Nephron progenitor cell (in vitro differentiated cells): ENCODE measurements around the gene ARHGAP26.

ENCODE experiments used
- DNase-seq: peaks from one replicate; pipeline ENCODE4 v3.0.0; 2021
- H3K27ac Mint-ChIP-seq: 2 replicates; pipeline ENCODE4 v1.8.0; 2021; ENCODE audit warnings: mild to moderate bottlenecking, moderate library complexity, mixed read lengths
- H3K27me3 Mint-ChIP-seq: 2 replicates; pipeline ENCODE4 v1.8.0; 2021; ENCODE audit warnings: mild to moderate bottlenecking, low read depth, mixed read lengths; ENCODE audit not compliant: poor library complexity
- H3K36me3 Mint-ChIP-seq: 2 replicates; pipeline ENCODE4 v1.8.0; 2021; ENCODE audit warnings: low read depth, mixed read lengths
- H3K4me1 Mint-ChIP-seq: 2 replicates; pipeline ENCODE4 v1.8.0; 2021; ENCODE audit warnings: mixed read lengths
- H3K4me3 Mint-ChIP-seq: 2 replicates; pipeline ENCODE4 v1.8.0; 2021; ENCODE audit warnings: mild to moderate bottlenecking, moderate library complexity, mixed read lengths
- H3K9me3 Mint-ChIP-seq: 2 replicates; pipeline ENCODE4 v1.8.0; 2021; ENCODE audit warnings: mild to moderate bottlenecking, moderate library complexity, mixed read lengths
- TF ChIP-seq, protein P1 (sequence below): fragments of 200-600 bp; sonication (generic); IDR thresholded peaks from 2 replicates; pipeline ENCODE4 v1.5.0; 2021; ENCODE audit warnings: antibody characterized with exemption

ARHGAP26 gene

DNA sequence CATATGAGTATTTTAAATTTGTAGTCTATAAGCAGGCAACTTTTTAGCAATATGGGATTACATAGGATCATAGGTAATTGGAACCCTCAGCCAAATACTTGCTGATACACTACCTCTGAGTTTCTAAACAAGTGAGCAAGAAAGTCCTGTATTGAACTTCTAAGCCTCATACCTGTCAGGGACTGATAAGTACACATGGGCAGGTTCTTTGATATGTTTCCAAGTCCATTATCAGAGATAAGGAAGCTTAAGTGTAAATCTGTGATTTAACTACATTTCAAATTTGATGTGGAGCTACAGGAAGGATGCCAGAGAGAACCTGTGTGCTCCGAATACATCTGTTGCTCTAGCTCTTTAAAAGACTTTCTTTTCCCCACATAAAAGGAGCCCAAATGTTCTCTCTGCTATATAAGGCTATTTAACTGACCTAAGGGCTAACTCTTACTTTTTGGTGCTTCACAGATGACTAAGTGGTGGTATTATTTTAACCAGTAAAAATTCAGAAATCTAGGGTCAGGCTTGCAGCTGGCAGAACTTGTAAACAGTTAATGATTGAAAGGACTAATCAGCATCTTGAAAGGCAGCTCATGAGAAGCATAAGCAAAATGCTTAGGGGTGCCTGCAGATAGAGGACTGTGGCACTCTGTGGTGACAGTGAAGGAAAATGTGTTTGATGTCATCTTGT lies 404.7 kb downstream of the ARHGAP26 start:
- Mint-ChIP-seq H3K9me3 (no peaks in the 10 kb centered on the region), H3K36me3 (no peaks in the 10 kb centered on the region), H3K4me3 (no peak overlapping the region), H3K27me3 (peaks cover 3% of the 10 kb centered on the region), H3K27ac (no peak overlapping the region), H3K4me1 (no peaks in the 10 kb centered on the region)
- DNase-seq, result no peak
- TF ChIP-seq, protein P1, sequence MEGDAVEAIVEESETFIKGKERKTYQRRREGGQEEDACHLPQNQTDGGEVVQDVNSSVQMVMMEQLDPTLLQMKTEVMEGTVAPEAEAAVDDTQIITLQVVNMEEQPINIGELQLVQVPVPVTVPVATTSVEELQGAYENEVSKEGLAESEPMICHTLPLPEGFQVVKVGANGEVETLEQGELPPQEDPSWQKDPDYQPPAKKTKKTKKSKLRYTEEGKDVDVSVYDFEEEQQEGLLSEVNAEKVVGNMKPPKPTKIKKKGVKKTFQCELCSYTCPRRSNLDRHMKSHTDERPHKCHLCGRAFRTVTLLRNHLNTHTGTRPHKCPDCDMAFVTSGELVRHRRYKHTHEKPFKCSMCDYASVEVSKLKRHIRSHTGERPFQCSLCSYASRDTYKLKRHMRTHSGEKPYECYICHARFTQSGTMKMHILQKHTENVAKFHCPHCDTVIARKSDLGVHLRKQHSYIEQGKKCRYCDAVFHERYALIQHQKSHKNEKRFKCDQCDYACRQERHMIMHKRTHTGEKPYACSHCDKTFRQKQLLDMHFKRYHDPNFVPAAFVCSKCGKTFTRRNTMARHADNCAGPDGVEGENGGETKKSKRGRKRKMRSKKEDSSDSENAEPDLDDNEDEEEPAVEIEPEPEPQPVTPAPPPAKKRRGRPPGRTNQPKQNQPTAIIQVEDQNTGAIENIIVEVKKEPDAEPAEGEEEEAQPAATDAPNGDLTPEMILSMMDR, result no peak

DNA sequence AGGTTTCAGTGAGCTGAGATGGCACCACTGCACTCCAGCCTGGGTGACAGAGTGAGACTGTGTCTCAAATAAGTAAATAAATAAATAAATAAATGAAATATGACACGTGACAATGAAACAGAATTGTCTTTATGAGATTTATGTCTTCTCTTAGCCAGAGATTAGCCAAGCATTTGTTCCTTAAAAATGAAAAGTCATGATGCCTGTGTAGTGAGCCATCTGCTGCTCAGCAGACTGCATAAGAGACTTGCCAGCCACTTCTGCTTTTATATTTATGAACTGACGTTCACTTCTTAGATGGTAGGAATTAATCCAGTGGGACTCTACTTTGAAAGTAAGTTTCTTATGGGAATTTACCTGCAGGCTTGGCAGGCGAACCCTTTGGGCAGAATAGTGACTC lies 405.9 kb downstream of the ARHGAP26 start:
- H3K27ac Mint-ChIP-seq, result peak overlapping the region; percentile 39
- H3K36me3 Mint-ChIP-seq, result no peaks in the 10 kb centered on the region
- no peak for DNase-seq
- TF ChIP-seq, protein P1, result no peak
- H3K9me3 Mint-ChIP-seq, result no peaks in the 10 kb centered on the region
- no peak overlapping the region for H3K4me3 Mint-ChIP-seq
- no peaks in the 10 kb centered on the region for H3K27me3 Mint-ChIP-seq
- H3K4me1 Mint-ChIP-seq, result no peaks in the 10 kb centered on the region

DNA sequence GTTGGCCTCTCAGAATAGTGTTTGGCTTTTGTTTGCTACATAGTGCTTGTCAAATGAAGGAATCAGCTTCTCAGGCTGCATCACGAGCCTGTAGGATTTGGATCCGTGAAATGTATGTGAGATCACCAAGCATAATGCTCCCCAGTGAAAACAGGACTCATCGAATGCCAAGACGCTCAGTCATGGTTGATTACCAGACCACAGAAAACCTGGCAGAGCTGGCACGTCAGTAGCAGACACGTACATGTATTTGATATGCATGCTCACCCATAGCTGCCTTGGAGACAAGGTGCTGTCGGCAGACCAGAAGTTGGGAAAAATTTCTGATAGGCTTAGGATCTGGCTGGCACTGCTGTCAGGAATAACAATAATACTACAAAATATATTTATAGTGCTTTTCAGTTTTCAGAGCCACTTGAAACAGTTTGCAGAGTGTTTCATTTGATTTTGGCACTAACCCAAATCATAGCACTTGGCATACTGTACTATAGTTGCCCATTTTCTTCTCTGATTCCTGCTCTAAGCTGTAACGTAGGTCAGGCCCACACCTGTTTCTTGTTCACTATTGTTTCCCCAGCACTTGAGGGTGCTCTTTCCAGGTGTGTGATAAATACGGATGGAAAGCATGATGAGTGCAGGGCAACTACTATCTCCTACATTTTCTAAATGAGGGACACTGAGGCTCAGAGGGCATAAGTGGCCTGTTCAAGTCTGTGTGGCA lies 407.2 kb downstream of the ARHGAP26 start:
- Mint-ChIP-seq H3K27me3 (no peaks in the 10 kb centered on the region), H3K4me1 (no peaks in the 10 kb centered on the region), H3K27ac (no peak overlapping the region), H3K36me3 (no peaks in the 10 kb centered on the region), H3K9me3 (peaks cover 4% of the 10 kb centered on the region), H3K4me3 (no peak overlapping the region)
- TF ChIP-seq, protein P1, result no peak
- DNase-seq, result no peak

DNA sequence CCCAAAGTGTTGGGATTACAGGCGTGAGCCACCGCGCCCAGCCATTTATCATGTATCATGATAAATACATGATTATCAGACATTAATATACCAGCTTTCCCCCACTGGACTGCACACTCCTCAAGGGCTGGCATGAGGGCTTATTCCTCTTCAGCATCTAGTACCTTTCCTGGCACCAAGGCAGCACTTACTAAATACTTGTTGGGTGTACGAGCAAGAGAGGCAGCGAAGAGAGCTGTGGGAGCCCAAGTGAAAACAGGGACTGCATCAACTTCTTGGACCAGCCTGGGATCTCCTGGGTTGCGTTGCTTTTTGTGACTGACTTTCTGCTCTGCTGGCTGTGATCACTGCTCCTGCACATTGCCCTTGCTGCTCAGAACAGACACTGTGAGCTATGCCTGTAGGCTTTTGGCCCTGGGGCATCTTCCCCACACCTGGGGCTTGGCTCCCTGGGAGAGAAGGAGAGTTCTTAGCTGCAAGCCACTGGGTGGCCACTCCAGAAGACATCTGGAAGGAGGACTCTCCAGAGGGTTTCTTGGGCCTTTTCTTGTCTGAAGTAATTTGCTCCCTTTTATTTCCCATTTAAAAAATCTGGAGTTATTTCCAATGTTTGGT lies 409.1 kb downstream of the ARHGAP26 start:
- no peaks in the 10 kb centered on the region for H3K36me3 Mint-ChIP-seq
- no peaks in the 10 kb centered on the region for H3K27me3 Mint-ChIP-seq
- H3K4me1 Mint-ChIP-seq, result no peaks in the 10 kb centered on the region
- TF ChIP-seq, protein P1, result no peak
- DNase-seq, result no peak
- no peak overlapping the region for H3K4me3 Mint-ChIP-seq
- no peak overlapping the region for H3K27ac Mint-ChIP-seq
- H3K9me3 Mint-ChIP-seq, result peaks cover 4% of the 10 kb centered on the region

DNA sequence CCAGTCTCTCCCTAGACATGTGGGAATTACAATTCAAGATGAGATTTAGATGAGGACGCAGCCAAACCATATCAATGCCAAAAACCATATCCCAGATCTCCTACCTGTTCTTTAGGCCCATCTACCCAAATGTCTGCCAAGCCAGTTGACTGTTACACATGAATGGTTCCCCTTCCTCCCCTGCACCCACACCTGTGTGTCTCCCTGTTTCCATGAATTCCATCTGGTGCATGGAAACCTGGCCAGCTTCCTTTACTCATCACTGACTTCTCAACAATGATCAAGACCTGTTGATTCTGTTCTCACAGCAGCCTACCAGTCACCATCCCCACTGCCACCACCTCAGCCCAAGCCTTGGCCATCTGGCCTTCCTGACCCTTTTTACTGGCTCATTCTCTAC lies 410.6 kb downstream of the ARHGAP26 start:
- no peak for DNase-seq

More for the DNA sequence above, 410.6 kb downstream of the ARHGAP26 start:
- Mint-ChIP-seq H3K9me3 (peaks cover 4% of the 10 kb centered on the region), H3K36me3 (no peaks in the 10 kb centered on the region), H3K4me1 (no peaks in the 10 kb centered on the region), H3K27ac (no peak overlapping the region), H3K27me3 (no peaks in the 10 kb centered on the region), H3K4me3 (no peak overlapping the region)
- TF ChIP-seq, protein P1, result no peak
